HepG2 (cell line): ENCODE results near the gene NISCH. TPM values are rescaled to one million over a fixed set of nuclear protein-coding genes. Genes with fewer than 3 reads are reported as not detected.

ENCODE experiments used
- CHCHD3 ChIP-seq: sonication (generic); formaldehyde crosslinking; IDR thresholded peaks from 2 replicates; pipeline ENCODE4 v1.8.0; 2022; ENCODE audit warnings: mild to moderate bottlenecking, missing genetic modification reagents, moderate library complexity
- ELF3 ChIP-seq: IDR thresholded peaks from 2 replicates; pipeline ENCODE4 v1.6.1; 2016; ENCODE audit warnings: missing genetic modification reagents, missing compliant biosample characterization
- ELK4 ChIP-seq: sonication (generic); formaldehyde crosslinking; IDR thresholded peaks from 2 replicates; pipeline ENCODE4 v1.9.0; 2021; ENCODE audit warnings: missing genetic modification reagents, borderline replicate concordance
- MIER2 ChIP-seq: IDR thresholded peaks from 2 replicates; pipeline ENCODE4 v1.6.1; 2016; ENCODE audit warnings: missing biosample characterization, missing genetic modification reagents
- PRMT3 ChIP-seq: sonication (generic); formaldehyde crosslinking; IDR thresholded peaks from 2 replicates; pipeline ENCODE4 v1.8.1; 2022; ENCODE audit warnings: low read depth, mild to moderate bottlenecking, moderate library complexity, missing genetic modification reagents, borderline replicate concordance
- RFX1 ChIP-seq: fragments of 450-650 bp; IDR thresholded peaks from 2 replicates; pipeline ENCODE4 v1.6.1; 2017
- RFX5 ChIP-seq: IDR thresholded peaks from 2 replicates; pipeline ENCODE4 v1.6.1; 2011; ENCODE audit warnings: low read depth, low read length, improper control_type of control experiment
- SAFB2 ChIP-seq: sonication (generic); formaldehyde crosslinking; IDR thresholded peaks from 2 replicates; pipeline ENCODE4 v1.5.1; 2020; ENCODE audit warnings: missing genetic modification reagents, low read depth, mild to moderate bottlenecking, borderline replicate concordance
- SMARCE1 ChIP-seq: fragments of 450-650 bp; IDR thresholded peaks from 2 replicates; pipeline ENCODE4 v1.6.1; 2017; ENCODE audit warnings: borderline replicate concordance
- SNRNP70 ChIP-seq: fragments of 200-400 bp; formaldehyde crosslinking; IDR thresholded peaks from 2 replicates; pipeline ENCODE4 v1.6.1; 2017; ENCODE audit warnings: mild to moderate bottlenecking, low read depth, low read length, moderate library complexity
- ZBTB14 ChIP-seq: sonication (generic); formaldehyde crosslinking; IDR thresholded peaks from 2 replicates; pipeline ENCODE4 v1.4.0; 2020; ENCODE audit warnings: missing genetic modification reagents
- ZFP36L2 ChIP-seq: sonication (generic); formaldehyde crosslinking; IDR thresholded peaks from 2 replicates; pipeline ENCODE4 v1.4.0; 2020; ENCODE audit warnings: missing genetic modification reagents
- ZFP82 ChIP-seq: sonication (generic); formaldehyde crosslinking; IDR thresholded peaks from 2 replicates; pipeline ENCODE4 v1.5.1; 2020; ENCODE audit warnings: mild to moderate bottlenecking, missing genetic modification reagents, borderline replicate concordance
- ZKSCAN8 ChIP-seq: IDR thresholded peaks from 2 replicates; pipeline ENCODE4 v1.6.1; 2016; ENCODE audit warnings: borderline replicate concordance, missing genetic modification reagents, missing compliant biosample characterization
- ZNF251 ChIP-seq: sonication (generic); formaldehyde crosslinking; IDR thresholded peaks from 2 replicates; pipeline ENCODE4 v1.9.0; 2021; ENCODE audit warnings: mild to moderate bottlenecking, missing genetic modification reagents
- ZNF280B ChIP-seq: sonication (generic); formaldehyde crosslinking; IDR thresholded peaks from 2 replicates; pipeline ENCODE4 v1.5.0; 2020; ENCODE audit warnings: missing genetic modification reagents, mild to moderate bottlenecking, borderline replicate concordance
- ZNF441 ChIP-seq: sonication (generic); formaldehyde crosslinking; IDR thresholded peaks from 2 replicates; pipeline ENCODE4 v1.7.0; 2021; ENCODE audit warnings: missing genetic modification reagents, borderline replicate concordance
- ZNF512B ChIP-seq: sonication (generic); formaldehyde crosslinking; IDR thresholded peaks from 2 replicates; pipeline ENCODE4 v1.5.1; 2020; ENCODE audit warnings: missing genetic modification reagents, mild to moderate bottlenecking, borderline replicate concordance
- ZNF704 ChIP-seq: sonication (generic); formaldehyde crosslinking; IDR thresholded peaks from 2 replicates; pipeline ENCODE4 v1.8.1; 2023; ENCODE audit warnings: mild to moderate bottlenecking, inconsistent platforms, moderate library complexity, missing genetic modification reagents, borderline replicate concordance
- ZNF816 ChIP-seq: sonication (generic); formaldehyde crosslinking; IDR thresholded peaks from 2 replicates; pipeline ENCODE4 v1.8.0; 2022; ENCODE audit warnings: missing genetic modification reagents, mild to moderate bottlenecking, borderline replicate concordance
- ZSCAN25 ChIP-seq: sonication (generic); formaldehyde crosslinking; IDR thresholded peaks from 2 replicates; pipeline ENCODE4 v1.8.0; 2022; ENCODE audit warnings: mild to moderate bottlenecking, missing genetic modification reagents
- polyA plus RNA-seq, 8 experiments: library from polyadenylated mRNA; depleted of rRNA in 3 of 8; stranded (reverse) in 7 of 8; unstranded in 1 of 8; fragments of >200 nt; fragmentation: Illumina TruSeq in 4 of 8; extraction: Trizol in 4 of 8; gene quantifications; 2 replicates each; pipeline versions ENCODE4 v1.2.1 to v1.2.3, GENCODE V29; 2011 to 2016; ENCODE audit warnings: low read depth in 4 of 8, missing spikeins in 1 of 8, mixed read lengths in 1 of 8; ENCODE audit not compliant: insufficient read depth in 1 of 8
- total RNA-seq, 5 experiments: library from RNA; depleted of rRNA; stranded (reverse); fragments of >200 nt; fragmentation: Illumina TruSeq; extraction: Trizol; gene quantifications; 2 replicates each; pipeline ENCODE4 v1.2.3, GENCODE V29; 2016; ENCODE audit warnings: low read depth in 1 of 5

The NISCH gene
- total and polyA plus RNA-seq, 2 of the 13 experiments (the other 11 are each of a cell fraction or from before 2014, with no cell fraction given), result 27.0 to 47.6 TPM

- TF ChIP-seq ELF3 (peak; percentile 59; the same call in 1 of the 2 replicates), ZFP36L2 (CRISPR knock-in tag) (no peak), RFX1 (no peak), ZNF441 (CRISPR knock-in tag) (peak; percentile 47; the same call in 1 of the 2 replicates), ELK4 (no peak), ZSCAN25 (CRISPR knock-in tag) (no peak), ZBTB14 (peak; percentile 51; the same call in 1 of the 2 replicates), RFX5 (no peak), ZNF280B (no peak; the same call in 1 of the 2 replicates), MIER2 (CRISPR knock-in tag) (no peak), SMARCE1 (no peak), SAFB2 (no peak), ZNF512B (CRISPR knock-in tag) (no peak), ZKSCAN8 (CRISPR knock-in tag) (no peak), ZNF251 (no peak), SNRNP70 (no peak), ZFP82 (CRISPR knock-in tag) (no peak), PRMT3 (no peak), CHCHD3 (CRISPR knock-in tag) (0 out of 2 replicates have a peak, but pooled peaks have one; percentile 5), ZNF816 (CRISPR knock-in tag) (no peak), ZNF704 (CRISPR knock-in tag) (no peak)
Observed at GRCh38 chr3:52455283-52456168, at the start of gene NISCH (continued).
